Activated T-cell treated with anti-CD3 and anti-CD28 coated beads, Interleukin-2, amount 50 U/mL, for 1 hour (primary cell): ENCODE data around the gene CASP7.

Experiments
- DNase-seq: peaks from one replicate; pipeline ENCODE4 v3.0.0-alpha.2; 2020

The CASP7 gene

GRCh38 chr10:113666682-113667252 is 12.9 kb upstream of the CASP7 start:
- DNase-seq, result no peak

- DNase-seq, result peak; percentile 38
Observed at GRCh38 chr10:113680190-113681111, 739 bp downstream of the CASP7 start.

GRCh38 chr10:113681533-113682470 is 2.1 kb downstream of the CASP7 start:
- no peak for DNase-seq

- no peak for DNase-seq
Observed at GRCh38 chr10:113683300-113683699, 3.6 kb downstream of the CASP7 start.

- no peak for DNase-seq
Observed at GRCh38 chr10:113686028-113686427, 6.3 kb downstream of the CASP7 start.

GRCh38 chr10:113687037-113687436 is 7.3 kb downstream of the CASP7 start:
- DNase-seq, result no peak

- no peak for DNase-seq
Observed at GRCh38 chr10:113689057-113689456, 9.3 kb downstream of the CASP7 start.

- no peak for DNase-seq
Observed at GRCh38 chr10:113689574-113689973, 9.9 kb downstream of the CASP7 start.

GRCh38 chr10:113690749-113691148 is 11.0 kb downstream of the CASP7 start:
- DNase-seq, result no peak

- no peak for DNase-seq
Observed at GRCh38 chr10:113691381-113691780, 11.7 kb downstream of the CASP7 start.

GRCh38 chr10:113692271-113692670 is 12.6 kb downstream of the CASP7 start:
- DNase-seq, result no peak

GRCh38 chr10:113693348-113693747 is 13.6 kb downstream of the CASP7 start:
- no peak for DNase-seq

- DNase-seq, result no peak
Observed at GRCh38 chr10:113695691-113696090, 16.0 kb downstream of the CASP7 start.

GRCh38 chr10:113697595-113697994 is 17.9 kb downstream of the CASP7 start:
- no peak for DNase-seq

GRCh38 chr10:113704637-113705343 is 25.1 kb downstream of the CASP7 start:
- no peak for DNase-seq

- no peak for DNase-seq
Observed at GRCh38 chr10:113705344-113705652, 25.6 kb downstream of the CASP7 start.

GRCh38 chr10:113706623-113707022 is 26.9 kb downstream of the CASP7 start:
- DNase-seq, result no peak

- no peak for DNase-seq
Observed at GRCh38 chr10:113708640-113709039, 28.9 kb downstream of the CASP7 start.

GRCh38 chr10:113709221-113709838 is 29.6 kb downstream of the CASP7 start:
- DNase-seq, result no peak

GRCh38 chr10:113711142-113711541 is 31.4 kb downstream of the CASP7 start:
- no peak for DNase-seq

- DNase-seq, result no peak
Observed at GRCh38 chr10:113712024-113712423, 32.3 kb downstream of the CASP7 start.
